K562 (cell line): ENCODE measurements around the gene MON2. TPM values are rescaled to one million over a fixed set of nuclear protein-coding genes. Genes with fewer than 3 reads are reported as not detected.

Experiments
- ATAC-seq: fragments of 200-7000 bp; cut with Tn5 transposase; 3 replicates; pipeline ENCODE4 v1.9.1; 2020; ENCODE audit warnings: moderate library complexity
- BruUV-seq: library from RNA; stranded (reverse); fragments of 400-500 nt; replicated peaks from 2 replicates; lab custom pipeline; 2021; lab: Mats Ljungman, UMichigan
- CTCF ChIA-PET: fragments of 300-600 bp; formaldehyde crosslinking; extraction: SDS; loops from one replicate; lab custom pipeline; 2021; ENCODE audit warnings: low intra/inter-chr PET ratio; lab: Yijun Ruan, JAX
- POLR2A ChIA-PET: fragments of 300-600, 350-650 bp; sonication (Branson Sonifier 250); formaldehyde crosslinking; extraction: SDS; loops from one replicate; lab custom pipeline; 2021; ENCODE audit warnings: antibody characterized with exemption, inconsistent platforms; lab: Yijun Ruan, JAX
- DNase-seq, 4 experiments: peaks; one replicate each; pipeline versions ENCODE4 v3.0.0 to v3.0.0-alpha.2; 2011 to 2018; ENCODE audit warnings: low spot score in 3 of 4, mixed read lengths in 3 of 4; ENCODE audit errors: extremely low read depth in 1 of 4
- FAIRE-seq: peaks from 2 replicates; lab custom pipeline; 2011; peaks lifted over from hg19 to GRCh38; lab: Jason Lieb, UNC
- H2AFZ ChIP-seq: 2 replicates; pipeline ENCODE4 v1.6.0; 2011; ENCODE audit warnings: low read depth, low read length, control low read depth, inconsistent platforms
- H3K27ac ChIP-seq: fragments of 200-600 bp; 3 replicates; pipeline ENCODE4 v1.8.0; 2011; ENCODE audit warnings: low read depth, mild to moderate bottlenecking, control low read depth, inconsistent platforms, low read length, moderate library complexity, mixed read lengths; ENCODE audit errors: extremely low read depth
- H3K27me3 ChIP-seq, 2 experiments: fragments of 300-600 bp in 1 of 2; 2 replicates in 1 of 2; 3 replicates in 1 of 2; pipeline versions ENCODE4 v1.6.0 to v1.8.0; 2011; ENCODE audit warnings: inconsistent platforms in 2 of 2, low read length in 2 of 2, mild to moderate bottlenecking in 1 of 2, mixed read lengths in 1 of 2, moderate library complexity in 1 of 2; ENCODE audit not compliant: control insufficient read depth in 2 of 2, insufficient read depth in 2 of 2
- H3K36me3 ChIP-seq: fragments of 300-600 bp; 3 replicates; pipeline ENCODE4 v1.8.0; 2011; ENCODE audit warnings: mild to moderate bottlenecking, low read length, inconsistent platforms; ENCODE audit not compliant: control insufficient read depth, insufficient read depth
- H3K4me1 ChIP-seq, 2 experiments: fragments of 200-600 bp in 1 of 2; replicated peaks in 1 of 2; 2 replicates in 1 of 2; 3 replicates in 1 of 2; pipeline versions ENCODE4 v1.5.1 to v1.8.0; 2011; ENCODE audit warnings: inconsistent platforms in 2 of 2, low read length in 2 of 2, mild to moderate bottlenecking in 1 of 2, mixed read lengths in 1 of 2, moderate library complexity in 1 of 2; ENCODE audit not compliant: control insufficient read depth in 2 of 2, insufficient read depth in 2 of 2
- H3K4me2 ChIP-seq: 2 replicates; pipeline ENCODE4 v1.6.1; 2011; ENCODE audit warnings: low read length, control low read depth, inconsistent platforms, mixed read lengths; ENCODE audit not compliant: insufficient read depth
- H3K4me3 ChIP-seq: fragments of 200-600 bp; sonication (generic), shearing (Covaris generic); 2 replicates; pipeline ENCODE4 v1.5.1; 2016; ENCODE audit warnings: control low read depth, inconsistent platforms
- H3K79me2 ChIP-seq: fragments of 200-600 bp; 3 replicates; pipeline ENCODE4 v1.8.0; 2011; ENCODE audit warnings: low read length, inconsistent platforms; ENCODE audit not compliant: control insufficient read depth, insufficient read depth
- H3K9ac ChIP-seq, 2 experiments: 2 replicates each; pipeline versions ENCODE4 v1.6.0 to v1.6.1; 2011; ENCODE audit warnings: low read depth in 2 of 2, low read length in 2 of 2, control low read depth in 1 of 2, inconsistent platforms in 1 of 2, mild to moderate bottlenecking in 1 of 2, mixed read lengths in 1 of 2; ENCODE audit not compliant: insufficient read depth in 1 of 2
- H3K9me1 ChIP-seq: one replicate; pipeline ENCODE4 v1.6.0; 2011; ENCODE audit warnings: inconsistent platforms, mild to moderate bottlenecking, low read length, moderate library complexity; ENCODE audit not compliant: control insufficient read depth, insufficient read depth
- H3K9me3 ChIP-seq: replicated peaks from 2 replicates; pipeline ENCODE4 v1.5.1; 2011; ENCODE audit warnings: low read depth, low read length, inconsistent platforms; ENCODE audit not compliant: control insufficient read depth, insufficient read depth
- H4K20me1 ChIP-seq: replicated peaks from 2 replicates; pipeline ENCODE4 v1.6.1; 2011; ENCODE audit warnings: low read length, inconsistent platforms, mixed read lengths; ENCODE audit not compliant: control insufficient read depth, insufficient read depth
- DPF2 ChIP-seq: fragments of 450-650 bp; IDR thresholded peaks from 2 replicates; pipeline ENCODE4 v1.6.1; 2016
- HBP1 ChIP-seq: fragments of 450-650 bp; formaldehyde crosslinking; IDR thresholded peaks from 2 replicates; pipeline ENCODE4 v1.4.0; 2022; ENCODE audit warnings: missing genetic modification characterization
- HDGF ChIP-seq: fragments of 450-650 bp; IDR thresholded peaks from 2 replicates; pipeline ENCODE4 v1.6.1; 2016
- SRF ChIP-seq, 2 experiments: fragments of 250-450, 450-650 bp in 1 of 2; sonication (Bioruptor Pico) in 1 of 2; sonication (generic) in 1 of 2; formaldehyde crosslinking; IDR thresholded peaks; 2 replicates each; pipeline versions ENCODE4 v1.5.0 to v1.5.1; 2020 to 2022; ENCODE audit warnings: mild to moderate bottlenecking in 1 of 2, missing genetic modification reagents in 1 of 2
- ZNF140 ChIP-seq: fragments of 250-450 bp; sonication (Bioruptor Pico); IDR thresholded peaks from 2 replicates; pipeline ENCODE4 v1.8.0; 2021; ENCODE audit warnings: moderate library complexity, mild to moderate bottlenecking, inconsistent platforms
- WGBS: fragments of 100-300 bp; shearing (Covaris generic); methylation state at CpG from one replicate; pipeline ENCODE4 v1.1.6; 2016; ENCODE audit warnings: low coverage, mixed read lengths; ENCODE audit not compliant: insufficient coverage; ENCODE audit errors: missing lambda C conversion rate; 5-methylcytosine and 5-hydroxymethylcytosine counted together
- in situ Hi-C: fragments of 300-500 bp; cut with MboI; formaldehyde crosslinking; loops from 4 replicates; pipeline ENCODE4 v1.15.0; 2018; ENCODE audit warnings: inconsistent platforms, mixed read lengths
- intact Hi-C: fragments of 100-400 bp; cut with micrococcal nuclease; formaldehyde crosslinking; loops from 2 replicates; pipeline ENCODE4 v1.14.2; 2022
- polyA plus RNA-seq, 8 experiments: library from polyadenylated mRNA; depleted of rRNA in 4 of 8; stranded (reverse) in 5 of 8; unstranded in 3 of 8; fragments of >200 nt; fragmentation: Nextera tagmentation in 2 of 8; fragmentation: Illumina TruSeq in 1 of 8; extraction: Ambion mirVana in 2 of 8; extraction: Trizol in 1 of 8; gene quantifications; 2 replicates each; pipeline versions ENCODE4 v1.2.1 to v1.2.3, GENCODE V29; 2011 to 2014; ENCODE audit warnings: inconsistent platforms in 1 of 8, missing spikeins in 1 of 8
- total RNA-seq, 7 experiments: library from RNA; depleted of rRNA in 6 of 7; stranded (reverse); fragments of >200 nt in 6 of 7; fragmentation: Illumina TruSeq in 2 of 7; extraction: Trizol in 2 of 7; gene quantifications; 2 replicates each; pipeline versions ENCODE4 v1.2.1 to v1.2.3, GENCODE V29; 2011 to 2021; ENCODE audit warnings: low replicate concordance in 1 of 7

The MON2 gene
- total and polyA plus RNA-seq, 9 of the 15 experiments (the other 6 are each of a cell fraction or from before 2014, with no cell fraction given): 3.6 to 31.6 (median 16.8) TPM

DNA sequence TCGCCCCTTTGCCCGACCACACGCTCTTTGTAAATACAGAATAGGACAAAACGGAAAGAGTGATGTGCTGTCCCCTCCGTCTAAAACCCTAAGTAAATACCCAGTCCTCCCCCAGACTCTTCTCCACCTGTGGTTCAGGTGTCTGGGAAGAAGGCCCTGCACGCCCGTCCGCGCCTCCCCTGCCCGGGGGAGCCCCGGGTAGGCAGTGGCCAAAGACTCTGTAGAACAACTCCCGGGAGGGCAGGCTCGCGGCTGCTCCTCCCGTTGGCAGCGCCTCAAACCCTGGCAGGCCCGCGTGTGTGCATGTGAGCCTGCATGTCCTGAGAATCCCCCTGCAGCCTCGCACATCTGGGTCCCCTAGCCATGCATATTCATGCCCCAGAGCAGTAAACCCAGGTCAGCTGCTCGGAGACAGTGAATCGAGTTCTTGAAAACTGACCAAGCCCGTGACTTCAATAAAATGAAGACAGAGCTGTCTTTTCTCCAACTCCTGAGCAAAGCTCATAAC lies 165.8 kb downstream of the MON2 start:
- ChIA-PET POLR2A (no interaction called here), CTCF (no interaction called here)
- Histone ChIP-seq H3K36me3 (no peaks in the 10 kb centered on the region), H3K9me3 (no peaks in the 10 kb centered on the region), H3K9me1 (no peaks in the 10 kb centered on the region), H3K79me2 (no peaks in the 10 kb centered on the region), H3K27ac (no peak overlapping the region), H3K27me3 (peaks cover 27 to 29% of the 10 kb centered on the region in 2 experiments), H3K9ac (no peak overlapping the region), H3K4me3 (no peak overlapping the region), H3K4me2 (no peak overlapping the region), H3K4me1 (peaks cover 0 to 11% of the 10 kb centered on the region in 2 experiments; a peak in 2 of 5 replicates), H4K20me1 (no peaks in the 10 kb centered on the region), H2AFZ (no peak overlapping the region)
- no peak for DNase-seq
- no peak; the same call in 2 of the 3 replicates for ATAC-seq
- 44% methylated on average over 20 of the region's 22 CpGs for WGBS
- TF ChIP-seq DPF2: no peak
- no peak for TF ChIP-seq SRF (CRISPR knock-in tag; IDR thresholded peaks at IDR 0.05)
- TF ChIP-seq HDGF: no peak
- TF ChIP-seq HBP1 (CRISPR knock-in tag): no peak
- no peak for TF ChIP-seq ZNF140 (CRISPR knock-in tag)
- no TSS peak for BruUV-seq
- in situ Hi-C loops: no loop called here
- intact Hi-C loops: no loop called here
- FAIRE-seq: no peak
